BE2C (cell line): ENCODE data around the gene B3GNT9. TPM values are rescaled to one million over a fixed set of nuclear protein-coding genes. Genes with fewer than 3 reads are reported as not detected.
A peak's percentile ranks its signal among the peaks of the same experiment; 100 is the strongest.

ENCODE experiments used
- DNase-seq: peaks from one replicate; pipeline ENCODE4 v3.0.0-alpha.2; 2020
- H3K27me3 ChIP-seq: fragments of 250-450 bp; sonication (Bioruptor Pico); 2 replicates; pipeline ENCODE4 v1.5.1; 2020; ENCODE audit warnings: mild to moderate bottlenecking
- H3K36me3 ChIP-seq: fragments of 250-450 bp; sonication (Bioruptor Pico); 2 replicates; pipeline ENCODE4 v1.5.1; 2020; ENCODE audit warnings: mild to moderate bottlenecking
- H3K4me1 ChIP-seq: fragments of 250-450 bp; sonication (Bioruptor Pico); 2 replicates; pipeline ENCODE4 v1.5.1; 2020
- H3K4me3 ChIP-seq: 2 replicates; pipeline ENCODE4 v1.5.1; 2011; ENCODE audit warnings: low read depth, low read length
- H3K9me3 ChIP-seq: fragments of 250-450 bp; sonication (Bioruptor Pico); 2 replicates; pipeline ENCODE4 v1.5.1; 2020
- CTCF ChIP-seq: IDR thresholded peaks from 2 replicates; pipeline ENCODE4 v1.5.1; 2012; ENCODE audit warnings: mild to moderate bottlenecking, low read depth, low read length
- polyA plus RNA-seq: library from polyadenylated mRNA; unstranded; fragments of >200 nt; gene quantifications from one replicate; pipeline ENCODE4 v1.2.1, GENCODE V29; 2012; ENCODE audit warnings: low read depth, missing spikeins; ENCODE audit not compliant: insufficient read length, insufficient read depth

The B3GNT9 gene
- polyA plus RNA-seq = 6.2 TPM

GRCh38 chr16:67150833-67151396 lies at the start of gene B3GNT9:
B3GNT9 (minus strand) TSS chr16:67150998; CDS start chr16:67150485, 513 bp downstream.
- Histone ChIP-seq H3K36me3 (peaks cover 24% of the 10 kb centered on the region), H3K27me3 (peaks cover 8% of the 10 kb centered on the region), H3K4me1 (0 out of 2 replicates have a peak, but pooled peaks cover 2% of the 10 kb centered on the region), H3K9me3 (no peaks in the 10 kb centered on the region), H3K4me3 (peak within 1 kb of the TSS; percentile 77)
- no peak for TF ChIP-seq CTCF
- peak; percentile 76 for DNase-seq

GRCh38 chr16:67200491-67200890 lies 49.7 kb upstream of the B3GNT9 start:
- Histone ChIP-seq H3K27me3 (no peaks in the 10 kb centered on the region), H3K9me3 (no peaks in the 10 kb centered on the region), H3K36me3 (peaks cover 47% of the 10 kb centered on the region), H3K4me1 (no peaks in the 10 kb centered on the region), H3K4me3 (no peak overlapping the region)
- TF ChIP-seq CTCF = no peak
- DNase-seq = no peak

GRCh38 chr16:67199808-67200198 lies 49.0 kb upstream of the B3GNT9 start:
- no peak for TF ChIP-seq CTCF
- no peaks in the 10 kb centered on the region for H3K9me3 ChIP-seq
- DNase-seq = no peak
- H3K36me3 ChIP-seq = peaks cover 54% of the 10 kb centered on the region
- no peaks in the 10 kb centered on the region for H3K27me3 ChIP-seq
- H3K4me3 ChIP-seq = no peak overlapping the region
- no peaks in the 10 kb centered on the region for H3K4me1 ChIP-seq

GRCh38 chr16:67199011-67199807 lies 48.4 kb upstream of the B3GNT9 start, which contains the start of gene ELMO3:
ELMO3 (plus strand) TSS chr16:67199131; CDS start chr16:67199327, 196 bp downstream.
- TF ChIP-seq CTCF = no peak
- H3K4me1 ChIP-seq = no peaks in the 10 kb centered on the region
- H3K27me3 ChIP-seq = no peaks in the 10 kb centered on the region
- no peak for DNase-seq
- no peak within 1 kb of the TSS for H3K4me3 ChIP-seq
- no peaks in the 10 kb centered on the region for H3K9me3 ChIP-seq
- H3K36me3 ChIP-seq = peaks cover 60% of the 10 kb centered on the region

- Histone ChIP-seq H3K4me3 (no peak overlapping the region), H3K27me3 (no peaks in the 10 kb centered on the region), H3K9me3 (no peaks in the 10 kb centered on the region), H3K4me1 (no peaks in the 10 kb centered on the region), H3K36me3 (peaks cover 64% of the 10 kb centered on the region)
- peak; percentile 78 for TF ChIP-seq CTCF
- DNase-seq = peak; percentile 65
Observed at GRCh38 chr16:67198238-67198734, 47.5 kb upstream of the B3GNT9 start.

- H3K4me1 ChIP-seq = no peaks in the 10 kb centered on the region
- H3K9me3 ChIP-seq = no peaks in the 10 kb centered on the region
- H3K36me3 ChIP-seq = peaks cover 64% of the 10 kb centered on the region
- H3K4me3 ChIP-seq = no peak overlapping the region
- H3K27me3 ChIP-seq = no peaks in the 10 kb centered on the region
- TF ChIP-seq CTCF = no peak
- DNase-seq = no peak
Observed at GRCh38 chr16:67197704-67198103, 46.9 kb upstream of the B3GNT9 start.
